Embryonic facial prominence (tissue), 1 donor: ENCODE results near the gene CERS2.

Experiments
- DNase-seq: peaks from one replicate; pipeline ENCODE4 v3.0.0-alpha.2; 2016; ENCODE audit errors: extremely low spot score

The CERS2 gene

GRCh38 chr1:150997126-150997872 is 22.7 kb upstream of the CERS2 start:
- no peak for DNase-seq

- DNase-seq = no peak
Observed at GRCh38 chr1:150995896-150996295, 21.3 kb upstream of the CERS2 start.

GRCh38 chr1:150995460-150995859 is 20.8 kb upstream of the CERS2 start:
- DNase-seq = no peak

- no peak for DNase-seq
Observed at GRCh38 chr1:150994248-150994647, 19.6 kb upstream of the CERS2 start.

- no peak for DNase-seq
Observed at GRCh38 chr1:150992626-150993025, 18.0 kb upstream of the CERS2 start.

GRCh38 chr1:150987924-150988323 is 13.3 kb upstream of the CERS2 start:
- no peak for DNase-seq

- no peak for DNase-seq
Observed at GRCh38 chr1:150985179-150985825, 10.7 kb upstream of the CERS2 start.

GRCh38 chr1:150981805-150982712 is 7.4 kb upstream of the CERS2 start, which contains the start of gene ANXA9:
Gene ANXA9, plus strand, starts transcription at chr1:150982292. Its CDS starts 814 bp downstream, at chr1:150983106.
- DNase-seq = no peak

- DNase-seq = no peak
Observed at GRCh38 chr1:150981177-150981804, 6.7 kb upstream of the CERS2 start.

- peak; percentile 73 for DNase-seq
Observed at GRCh38 chr1:150979092-150980056, 4.7 kb upstream of the CERS2 start.

GRCh38 chr1:150976879-150977694 is 2.5 kb upstream of the CERS2 start:
- no peak for DNase-seq

GRCh38 chr1:150976401-150976821 is 1.8 kb upstream of the CERS2 start:
- no peak for DNase-seq

- DNase-seq = no peak
Observed at GRCh38 chr1:150973836-150974579, 627 bp downstream of the CERS2 start.

GRCh38 chr1:150973258-150973835 is 1.3 kb downstream of the CERS2 start:
- no peak for DNase-seq

- DNase-seq = no peak
Observed at GRCh38 chr1:150972417-150972940, 2.2 kb downstream of the CERS2 start.

GRCh38 chr1:150971583-150972416 is 2.8 kb downstream of the CERS2 start:
- DNase-seq = no peak

GRCh38 chr1:150970808-150971582 is 3.6 kb downstream of the CERS2 start:
- no peak for DNase-seq
